Measurements from ENCODE around the gene SNCB.

Gene SNCB

DNA sequence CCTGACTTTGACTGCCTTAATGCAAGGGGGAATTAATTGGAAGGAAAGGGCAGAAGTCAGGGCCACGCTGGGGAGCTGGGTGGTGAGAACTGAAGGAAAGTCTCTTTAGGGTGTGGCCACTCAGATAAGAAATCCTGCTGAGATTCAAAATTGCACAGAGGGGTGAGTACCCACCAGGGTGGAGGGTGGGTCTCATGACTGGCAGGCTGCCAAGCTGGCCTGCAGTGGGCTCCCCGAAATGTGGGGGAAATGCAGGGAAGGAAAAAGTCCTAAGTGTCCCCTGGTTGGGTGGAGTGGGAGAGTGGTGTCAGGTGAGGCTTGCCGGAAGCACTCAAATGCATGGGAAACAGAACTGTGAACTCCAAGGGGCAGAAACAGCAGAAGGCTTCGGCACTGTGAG, 41.1 kb upstream of the SNCB start:
- WGBS: 90% methylated on average over 4 of the region's 4 CpGs

GRCh38 chr5:176670449-176670848, 40.1 kb upstream of the SNCB start:
- Histone ChIP-seq H3K27me3 (ENCODE audit: insufficient read depth, low read length) (no peaks in the 10 kb centered on the region), H3K27ac (ENCODE audit: low read depth, low read length) (no peak overlapping the region), H3K9me3 (ENCODE audit: insufficient read depth, low read depth, low read length) (no peaks in the 10 kb centered on the region), H3K4me3 (ENCODE audit: low read length) (no peak overlapping the region), H3K9ac (ENCODE audit: low read depth, low read length) (no peak overlapping the region), H3K4me1 (ENCODE audit: insufficient read depth, low read length) (peaks cover 5% of the 10 kb centered on the region), H3K36me3 (ENCODE audit: insufficient read depth, low read length) (no peaks in the 10 kb centered on the region)
- WGBS: 94% methylated on average over 8 of the region's 8 CpGs

More for the DNA sequence above, 41.1 kb upstream of the SNCB start:
- Histone ChIP-seq H3K4me3 (ENCODE audit: low read length) (no peak overlapping the region), H3K27me3 (ENCODE audit: insufficient read depth, low read length) (no peaks in the 10 kb centered on the region), H3K4me1 (ENCODE audit: insufficient read depth, low read length) (peaks cover 5% of the 10 kb centered on the region), H3K9ac (ENCODE audit: low read depth, low read length) (no peak overlapping the region), H3K36me3 (ENCODE audit: insufficient read depth, low read length) (no peaks in the 10 kb centered on the region), H3K9me3 (ENCODE audit: insufficient read depth, low read depth, low read length) (no peaks in the 10 kb centered on the region), H3K27ac (ENCODE audit: low read depth, low read length) (no peak overlapping the region)

- H3K9ac ChIP-seq (ENCODE audit: low read depth, low read length): no peak overlapping the region
- no peaks in the 10 kb centered on the region for H3K9me3 ChIP-seq (ENCODE audit: insufficient read depth, low read depth, low read length)
- no peak overlapping the region for H3K4me3 ChIP-seq (ENCODE audit: low read length)
- H3K27me3 ChIP-seq (ENCODE audit: insufficient read depth, low read length): no peaks in the 10 kb centered on the region
- H3K27ac ChIP-seq (ENCODE audit: low read depth, low read length): no peak overlapping the region
- no peaks in the 10 kb centered on the region for H3K36me3 ChIP-seq (ENCODE audit: insufficient read depth, low read length)
- 82% methylated on average over 7 of the region's 7 CpGs for WGBS
- peaks cover 10% of the 10 kb centered on the region for H3K4me1 ChIP-seq (ENCODE audit: insufficient read depth, low read length)
Observed at GRCh38 chr5:176667637-176668036, 37.3 kb upstream of the SNCB start.

GRCh38 chr5:176665517-176665916, 35.2 kb upstream of the SNCB start:
- H3K27me3 ChIP-seq (ENCODE audit: insufficient read depth, low read length): no peaks in the 10 kb centered on the region
- peaks cover 5% of the 10 kb centered on the region; the same call in 1 of the 2 replicates for H3K4me1 ChIP-seq (ENCODE audit: insufficient read depth, low read length)
- no peaks in the 10 kb centered on the region for H3K9me3 ChIP-seq (ENCODE audit: insufficient read depth, low read depth, low read length)
- WGBS: 91% methylated on average over 6 of the region's 6 CpGs
- H3K36me3 ChIP-seq (ENCODE audit: insufficient read depth, low read length): no peaks in the 10 kb centered on the region
- no peak overlapping the region for H3K9ac ChIP-seq (ENCODE audit: low read depth, low read length)
- H3K27ac ChIP-seq (ENCODE audit: low read depth, low read length): no peak overlapping the region
- H3K4me3 ChIP-seq (ENCODE audit: low read length): no peak overlapping the region

- Histone ChIP-seq H3K9me3 (ENCODE audit: insufficient read depth, low read depth, low read length) (no peaks in the 10 kb centered on the region), H3K4me1 (ENCODE audit: insufficient read depth, low read length) (peaks cover 5% of the 10 kb centered on the region; the same call in 1 of the 2 replicates), H3K27me3 (ENCODE audit: insufficient read depth, low read length) (no peaks in the 10 kb centered on the region), H3K36me3 (ENCODE audit: insufficient read depth, low read length) (no peaks in the 10 kb centered on the region), H3K27ac (ENCODE audit: low read depth, low read length) (no peak overlapping the region), H3K4me3 (ENCODE audit: low read length) (no peak overlapping the region), H3K9ac (ENCODE audit: low read depth, low read length) (no peak overlapping the region)
- 65% methylated on average over 19 of the region's 19 CpGs for WGBS
Observed at GRCh38 chr5:176664886-176665285, 34.6 kb upstream of the SNCB start.

GRCh38 chr5:176664479-176664878, 34.1 kb upstream of the SNCB start:
- Histone ChIP-seq H3K4me3 (ENCODE audit: low read length) (no peak overlapping the region), H3K27me3 (ENCODE audit: insufficient read depth, low read length) (no peaks in the 10 kb centered on the region), H3K36me3 (ENCODE audit: insufficient read depth, low read length) (no peaks in the 10 kb centered on the region), H3K27ac (ENCODE audit: low read depth, low read length) (no peak overlapping the region), H3K9me3 (ENCODE audit: insufficient read depth, low read depth, low read length) (no peaks in the 10 kb centered on the region), H3K4me1 (ENCODE audit: insufficient read depth, low read length) (peaks cover 5% of the 10 kb centered on the region; the same call in 1 of the 2 replicates), H3K9ac (ENCODE audit: low read depth, low read length) (no peak overlapping the region)
- 52% methylated on average over 6 of the region's 6 CpGs for WGBS

DNA sequence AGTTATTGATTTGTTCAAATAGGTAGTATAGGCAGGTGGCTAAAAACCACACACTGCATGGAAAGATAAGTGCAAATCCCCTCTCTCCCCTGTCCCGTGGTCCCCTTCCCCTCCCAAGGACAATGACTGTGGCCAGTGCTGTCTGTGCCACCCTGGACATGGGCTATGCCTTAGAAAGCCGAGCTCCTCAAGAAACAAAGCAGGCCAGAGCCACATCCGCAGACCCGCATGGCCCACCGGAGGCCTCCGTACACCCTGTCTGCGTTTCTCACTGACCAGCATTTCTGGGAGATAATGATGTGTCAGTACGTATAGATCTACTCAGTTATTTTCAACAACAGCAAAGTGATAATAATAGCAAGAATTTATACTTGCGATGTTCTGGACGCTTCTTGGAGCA, 33.2 kb upstream of the SNCB start:
- 95% methylated on average over 10 of the region's 10 CpGs for WGBS
- H3K27ac ChIP-seq (ENCODE audit: low read depth, low read length): no peak overlapping the region
- H3K4me1 ChIP-seq (ENCODE audit: insufficient read depth, low read length): peaks cover 5% of the 10 kb centered on the region; the same call in 1 of the 2 replicates
- H3K9ac ChIP-seq (ENCODE audit: low read depth, low read length): no peak overlapping the region
- H3K9me3 ChIP-seq (ENCODE audit: insufficient read depth, low read depth, low read length): no peaks in the 10 kb centered on the region
- no peak overlapping the region for H3K4me3 ChIP-seq (ENCODE audit: low read length)
- H3K36me3 ChIP-seq (ENCODE audit: insufficient read depth, low read length): no peaks in the 10 kb centered on the region
- no peaks in the 10 kb centered on the region for H3K27me3 ChIP-seq (ENCODE audit: insufficient read depth, low read length)

- 93% methylated on average over 21 of the region's 21 CpGs for WGBS
- Histone ChIP-seq H3K4me1 (ENCODE audit: insufficient read depth, low read length) (peaks cover 5% of the 10 kb centered on the region; the same call in 1 of the 2 replicates), H3K9me3 (ENCODE audit: insufficient read depth, low read depth, low read length) (no peaks in the 10 kb centered on the region), H3K36me3 (ENCODE audit: insufficient read depth, low read length) (no peaks in the 10 kb centered on the region), H3K4me3 (ENCODE audit: low read length) (no peak overlapping the region), H3K9ac (ENCODE audit: low read depth, low read length) (no peak overlapping the region), H3K27me3 (ENCODE audit: insufficient read depth, low read length) (no peaks in the 10 kb centered on the region), H3K27ac (ENCODE audit: low read depth, low read length) (no peak overlapping the region)
Observed at GRCh38 chr5:176662371-176663333, 32.3 kb upstream of the SNCB start.

- Histone ChIP-seq H3K4me1 (ENCODE audit: insufficient read depth, low read length) (peaks cover 5% of the 10 kb centered on the region; the same call in 1 of the 2 replicates), H3K27me3 (ENCODE audit: insufficient read depth, low read length) (no peaks in the 10 kb centered on the region), H3K36me3 (ENCODE audit: insufficient read depth, low read length) (peaks cover 5% of the 10 kb centered on the region; the same call in 1 of the 2 replicates), H3K9me3 (ENCODE audit: insufficient read depth, low read depth, low read length) (no peaks in the 10 kb centered on the region), H3K9ac (ENCODE audit: low read depth, low read length) (no peak overlapping the region), H3K4me3 (ENCODE audit: low read length) (no peak overlapping the region), H3K27ac (ENCODE audit: low read depth, low read length) (no peak overlapping the region)
- WGBS: 97% methylated on average over 10 of the region's 10 CpGs
Observed at GRCh38 chr5:176661676-176662075, 31.3 kb upstream of the SNCB start.

GRCh38 chr5:176660860-176661641, 30.7 kb upstream of the SNCB start:
- no peak overlapping the region for H3K9ac ChIP-seq (ENCODE audit: low read depth, low read length)
- no peaks in the 10 kb centered on the region for H3K27me3 ChIP-seq (ENCODE audit: insufficient read depth, low read length)

GRCh38 chr5:176660530-176660859, 30.2 kb upstream of the SNCB start:
- Histone ChIP-seq H3K4me1 (ENCODE audit: insufficient read depth, low read length) (peaks cover 5% of the 10 kb centered on the region; the same call in 1 of the 2 replicates), H3K36me3 (ENCODE audit: insufficient read depth, low read length) (peaks cover 9% of the 10 kb centered on the region; the same call in 1 of the 2 replicates), H3K9ac (ENCODE audit: low read depth, low read length) (no peak overlapping the region), H3K9me3 (ENCODE audit: insufficient read depth, low read depth, low read length) (no peaks in the 10 kb centered on the region), H3K4me3 (ENCODE audit: low read length) (no peak overlapping the region), H3K27ac (ENCODE audit: low read depth, low read length) (no peak overlapping the region), H3K27me3 (ENCODE audit: insufficient read depth, low read length) (no peaks in the 10 kb centered on the region)
- 19% methylated on average over 1 of the region's 1 CpG for WGBS

More at GRCh38 chr5:176660860-176661641, 30.7 kb upstream of the SNCB start:
- H3K4me1 ChIP-seq (ENCODE audit: insufficient read depth, low read length): peaks cover 5% of the 10 kb centered on the region; the same call in 1 of the 2 replicates
- no peak overlapping the region for H3K4me3 ChIP-seq (ENCODE audit: low read length)
- H3K36me3 ChIP-seq (ENCODE audit: insufficient read depth, low read length): peaks cover 9% of the 10 kb centered on the region; the same call in 1 of the 2 replicates
- H3K9me3 ChIP-seq (ENCODE audit: insufficient read depth, low read depth, low read length): no peaks in the 10 kb centered on the region
- WGBS: 62% methylated on average over 33 of the region's 33 CpGs
- no peak overlapping the region for H3K27ac ChIP-seq (ENCODE audit: low read depth, low read length)

Measured in HUES64 (cell line).